H1 (cell line): ENCODE measurements around the gene NMNAT3. TPM values are rescaled to one million over a fixed set of nuclear protein-coding genes. Genes with fewer than 3 reads are reported as not detected.

Source experiments
- CTCF ChIA-PET: fragments of 300-600 bp; sonication (Branson Sonifier 250); formaldehyde crosslinking; loops from one replicate; lab custom pipeline; 2021; ENCODE audit not compliant: partially characterized antibody; lab: Charles Lee
- POLR2A ChIA-PET: fragments of 300-600 bp; sonication (Branson Sonifier 250); formaldehyde crosslinking; loops from one replicate; lab custom pipeline; 2021; ENCODE audit warnings: inconsistent platforms; ENCODE audit not compliant: partially characterized antibody; lab: Charles Lee
- DNase-seq, 2 experiments: peaks; one replicate each; pipeline versions ENCODE4 v3.0.0 to v3.0.0-alpha.2; 2010 to 2022; ENCODE audit warnings: low spot score in 2 of 2, low read depth in 1 of 2, mixed read lengths in 1 of 2
- FAIRE-seq: peaks from 2 replicates; lab custom pipeline; 2011; peaks lifted over from hg19 to GRCh38; lab: Jason Lieb, UNC
- H2AFZ ChIP-seq: 2 replicates; pipeline ENCODE4 v1.8.1; 2012; ENCODE audit warnings: low read length, inconsistent platforms
- H2AK5ac ChIP-seq: 2 replicates; pipeline ENCODE4 v1.6.1; 2013; ENCODE audit warnings: low read depth, low read length
- H2BK120ac ChIP-seq: replicated peaks from 2 replicates; pipeline ENCODE3; 2013; ENCODE audit warnings: low read depth, low read length, inconsistent platforms
- H2BK12ac ChIP-seq: 2 replicates; pipeline ENCODE4 v1.6.1; 2013; ENCODE audit warnings: low read depth, low read length
- H2BK15ac ChIP-seq: 2 replicates; pipeline ENCODE4 v1.6.1; 2013; ENCODE audit warnings: low read length
- H2BK20ac ChIP-seq: 2 replicates; pipeline ENCODE4 v1.6.1; 2013; ENCODE audit warnings: low read length
- H2BK5ac ChIP-seq: 2 replicates; pipeline ENCODE4 v1.6.1; 2013; ENCODE audit warnings: low read depth, low read length
- H3K14ac ChIP-seq: 2 replicates; pipeline ENCODE4 v1.6.1; 2013; ENCODE audit warnings: inconsistent platforms; ENCODE audit not compliant: insufficient read length
- H3K18ac ChIP-seq: 2 replicates; pipeline ENCODE4 v1.6.1; 2013; ENCODE audit warnings: low read length; ENCODE audit errors: extremely low read depth
- H3K23ac ChIP-seq: 2 replicates; pipeline ENCODE4 v1.6.1; 2013; ENCODE audit warnings: inconsistent platforms; ENCODE audit not compliant: insufficient read length
- H3K23me2 ChIP-seq: 2 replicates; pipeline ENCODE4 v1.6.1; 2013; ENCODE audit warnings: low read depth, low read length
- H3K27ac ChIP-seq: 2 replicates; pipeline ENCODE4 v1.6.1; 2011; ENCODE audit warnings: low read depth, low read length, inconsistent platforms
- H3K27me3 ChIP-seq, 4 experiments: replicated peaks in 1 of 4; 1 replicate in 1 of 4; 2 replicates in 3 of 4; pipeline versions ENCODE4 v1.6.1 to v1.8.1; 2011 to 2013; ENCODE audit warnings: low read length in 3 of 4, mild to moderate bottlenecking in 3 of 4, inconsistent platforms in 2 of 4, mixed read lengths in 2 of 4, moderate library complexity in 1 of 4; ENCODE audit not compliant: control insufficient read depth in 3 of 4, insufficient read depth in 3 of 4; ENCODE audit errors: extremely low read depth in 1 of 4
- H3K36me3 ChIP-seq, 4 experiments: 2 replicates each; pipeline versions ENCODE4 v1.6.1 to v1.8.1; 2011 to 2013; ENCODE audit warnings: mild to moderate bottlenecking in 4 of 4, low read length in 3 of 4, moderate library complexity in 2 of 4, control low read depth in 1 of 4, inconsistent platforms in 1 of 4; ENCODE audit not compliant: insufficient read depth in 4 of 4, control insufficient read depth in 2 of 4
- H3K4ac ChIP-seq: replicated peaks from 2 replicates; pipeline ENCODE3; 2013; ENCODE audit warnings: low read length, low read depth, mixed read lengths, inconsistent platforms; ENCODE audit not compliant: insufficient read length
- H3K4me1 ChIP-seq, 4 experiments: replicated peaks in 1 of 4; 1 replicate in 1 of 4; 2 replicates in 3 of 4; pipeline versions ENCODE4 v1.6.1 to v1.8.1; 2011 to 2013; ENCODE audit warnings: low read length in 3 of 4, inconsistent platforms in 2 of 4, mixed read lengths in 1 of 4; ENCODE audit not compliant: insufficient read depth in 4 of 4, control insufficient read depth in 3 of 4
- H3K4me2 ChIP-seq, 2 experiments: 2 replicates each; pipeline versions ENCODE4 v1.6.1 to v1.8.1; 2011 to 2013; ENCODE audit warnings: low read depth in 2 of 2, low read length in 2 of 2, control low read depth in 1 of 2, inconsistent platforms in 1 of 2, mild to moderate bottlenecking in 1 of 2; ENCODE audit not compliant: insufficient read depth in 1 of 2
- H3K4me3 ChIP-seq, 4 experiments: fragments of 200-600, 300-600 bp in 1 of 4; sonication (generic), shearing (Covaris generic), sonication (Bioruptor Twin) in 1 of 4; 2 replicates each; pipeline versions ENCODE4 v1.5.1 to v1.8.1; 2011 to 2016; ENCODE audit warnings: low read length in 4 of 4, low read depth in 3 of 4, control low read depth in 2 of 4, inconsistent platforms in 2 of 4, mild to moderate bottlenecking in 2 of 4, mixed read lengths in 1 of 4, moderate library complexity in 1 of 4; ENCODE audit not compliant: insufficient read depth in 2 of 4; ENCODE audit errors: extremely low read depth in 1 of 4
- H3K56ac ChIP-seq: replicated peaks from 2 replicates; pipeline ENCODE3; 2013; ENCODE audit warnings: low read depth, mild to moderate bottlenecking, mixed read lengths, low read length, inconsistent platforms; ENCODE audit not compliant: insufficient read length
- H3K79me1 ChIP-seq: 2 replicates; pipeline ENCODE4 v1.6.1; 2013; ENCODE audit warnings: low read depth, low read length, control low read depth
- H3K79me2 ChIP-seq, 2 experiments: 2 replicates each; pipeline versions ENCODE4 v1.6.1 to v1.8.1; 2012 to 2013; ENCODE audit warnings: low read length in 2 of 2, mild to moderate bottlenecking in 2 of 2, inconsistent platforms in 1 of 2; ENCODE audit not compliant: insufficient read depth in 2 of 2, control insufficient read depth in 1 of 2
- H3K9ac ChIP-seq, 4 experiments: replicated peaks in 1 of 4; 1 replicate in 1 of 4; 2 replicates in 3 of 4; pipeline versions ENCODE4 v1.6.1 to v1.8.1; 2011 to 2013; ENCODE audit warnings: low read depth in 3 of 4, low read length in 3 of 4, control low read depth in 2 of 4, mild to moderate bottlenecking in 2 of 4, moderate library complexity in 2 of 4, inconsistent platforms in 1 of 4; ENCODE audit errors: extremely low read depth in 1 of 4
- H3K9me3 ChIP-seq, 2 experiments: 2 replicates each; pipeline versions ENCODE4 v1.6.1 to v1.8.1; 2012 to 2013; ENCODE audit warnings: mild to moderate bottlenecking in 2 of 2, moderate library complexity in 2 of 2, control low read depth in 1 of 2, inconsistent platforms in 1 of 2, low read depth in 1 of 2, low read length in 1 of 2, mixed read lengths in 1 of 2; ENCODE audit not compliant: insufficient read depth in 2 of 2
- H4K20me1 ChIP-seq, 2 experiments: replicated peaks in 1 of 2; 2 replicates each; pipeline versions ENCODE3 to v1.8.1; 2011 to 2013; ENCODE audit warnings: inconsistent platforms in 2 of 2, low read length in 2 of 2, mild to moderate bottlenecking in 1 of 2; ENCODE audit not compliant: insufficient read depth in 2 of 2, control insufficient read depth in 1 of 2
- H4K5ac ChIP-seq: 2 replicates; pipeline ENCODE4 v1.6.1; 2013; ENCODE audit warnings: low read length, low read depth, mixed read lengths, inconsistent platforms; ENCODE audit not compliant: insufficient read length
- H4K8ac ChIP-seq: 2 replicates; pipeline ENCODE4 v1.8.0; 2013; ENCODE audit warnings: mild to moderate bottlenecking, moderate library complexity, low read length, inconsistent platforms; ENCODE audit not compliant: insufficient read depth; ENCODE audit errors: extremely low read depth
- H4K91ac ChIP-seq: replicated peaks from 2 replicates; pipeline ENCODE3; 2013; ENCODE audit warnings: low read length, mixed read lengths, inconsistent platforms; ENCODE audit not compliant: insufficient read length
- WGBS, 2 experiments: shearing (Covaris generic) in 1 of 2; methylation state at CpG; one replicate each; pipeline versions ENCODE4 v1.1.6 to v1.1.7; 2013 to 2015; ENCODE audit warnings: low lambda C conversion rate in 2 of 2, mixed read lengths in 2 of 2, inconsistent platforms in 1 of 2, low coverage in 1 of 2, missing lambda C conversion rate in 1 of 2; ENCODE audit not compliant: insufficient replicate concordance in 2 of 2, insufficient coverage in 1 of 2, insufficient read length in 1 of 2; ENCODE audit errors: extremely low coverage in 1 of 2, missing lambda C conversion rate in 1 of 2; 5-methylcytosine and 5-hydroxymethylcytosine counted together
- polyA plus RNA-seq, 7 experiments: library from polyadenylated mRNA; depleted of rRNA in 3 of 7; stranded (reverse) in 5 of 7; unstranded in 2 of 7; fragments of >200 nt in 5 of 7; fragments of 200-250 nt in 2 of 7; gene quantifications; 1 replicate in 5 of 7; 2 replicates in 1 of 7; 4 replicates in 1 of 7; pipeline versions ENCODE4 v1.2.1 to v1.2.3, GENCODE V29; 2011 to 2013; ENCODE audit warnings: missing spikeins in 2 of 7, mixed read lengths in 2 of 7
- total RNA-seq: library from RNA; stranded (reverse); fragmentation: NEBNext Ultra II Directional; extraction: Animal tissue kit (Norgen Biotek cat#: 25700); gene quantifications from 2 replicates; pipeline ENCODE4 v1.2.1, GENCODE V29; 2021

Gene NMNAT3
- total and polyA plus RNA-seq, 2 of the 8 experiments (the other 6 are each of a cell fraction or from before 2014, with no cell fraction given): 4.2 to 4.3 TPM

GRCh38 chr3:139524841-139525636 is 152.7 kb downstream of the NMNAT3 start:
- H2AK5ac ChIP-seq: no peak overlapping the region
- H2BK20ac ChIP-seq: no peak overlapping the region
- no peak overlapping the region for H3K23ac ChIP-seq
- H3K79me1 ChIP-seq: no peaks in the 10 kb centered on the region
- peaks cover 0 to 9% (median 6%) of the 10 kb centered on the region in 4 experiments; a peak in 4 of 7 replicates for H3K4me1 ChIP-seq
- H3K18ac ChIP-seq: no peak overlapping the region
- no peak overlapping the region for H2BK120ac ChIP-seq
- no peaks in the 10 kb centered on the region for H4K20me1 ChIP-seq
- H2BK12ac ChIP-seq: no peak overlapping the region
- H3K36me3 ChIP-seq: no peaks in the 10 kb centered on the region
- peaks cover 0 to 4% (median 0%) of the 10 kb centered on the region in 4 experiments; a peak in 3 of 7 replicates for H3K27me3 ChIP-seq
- FAIRE-seq (no peak), DNase-seq (peak in 1 of 2 experiments; percentile 37)
- CTCF ChIA-PET: interaction anchor here (0.9 to 8.5 kb wide), 9 partner anchors 10 to 98 kb away, joined by 3 to 95 read pairs (median 7); no protein-coding TSS in a partner anchor
- H4K5ac ChIP-seq: no peak overlapping the region
- 94% methylated on average over 7 of the region's 7 CpGs; no CpG with 5 or more reads in 1 of the 2 experiments for WGBS, 2 experiments
- no peak overlapping the region for H3K9ac ChIP-seq
- H3K4ac ChIP-seq: no peak overlapping the region
- H3K27ac ChIP-seq: no peak overlapping the region
- no peak overlapping the region for H2BK5ac ChIP-seq
- no peak overlapping the region for H4K91ac ChIP-seq
- no peak overlapping the region for H2AFZ ChIP-seq
- H2BK15ac ChIP-seq: no peak overlapping the region
- peak overlapping the region; percentile 85; the same call in 1 of the 2 replicates for H4K8ac ChIP-seq
- no peaks in the 10 kb centered on the region for H3K79me2 ChIP-seq
- POLR2A ChIA-PET: interaction anchor here (1.3 to 1.9 kb wide), 2 partner anchors 13 to 14 kb away, joined by 4 to 6 read pairs; partner anchors contain the start of gene RBP1
- H3K14ac ChIP-seq: no peak overlapping the region
- no peaks in the 10 kb centered on the region for H3K9me3 ChIP-seq
- H3K56ac ChIP-seq: no peak overlapping the region
- H3K4me2 ChIP-seq: no peak overlapping the region
- no peak overlapping the region for H3K4me3 ChIP-seq
- no peaks in the 10 kb centered on the region for H3K23me2 ChIP-seq
